ENCODE data around the gene CLEC16A. TPM values are rescaled to one million over a fixed set of nuclear protein-coding genes. Genes with fewer than 3 reads are reported as not detected.

CLEC16A gene
- polyA plus RNA-seq, 3 donors: 3.4 to 12.0 (median 5.8) TPM

DNA sequence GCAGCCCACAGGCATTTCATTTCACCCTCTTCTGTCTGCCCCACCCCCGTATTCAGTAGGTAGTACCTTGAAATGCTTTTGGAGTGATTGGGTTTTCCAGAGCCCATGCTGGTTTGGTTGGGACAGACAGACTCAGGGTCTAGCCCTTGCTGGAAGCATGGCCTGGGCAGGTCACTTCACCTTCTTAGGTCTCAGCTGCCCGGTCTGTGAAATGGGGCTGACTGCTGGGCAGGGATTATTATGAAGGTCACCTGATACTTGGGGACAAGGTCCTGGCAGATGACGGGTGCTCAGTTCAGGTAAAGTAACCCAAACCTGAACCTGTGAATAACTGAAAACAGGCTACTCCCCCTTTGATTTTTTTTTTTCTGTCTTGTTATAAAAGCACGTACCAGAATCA lies 116.0 kb downstream of the CLEC16A start:
- Histone ChIP-seq H3K36me3 (replicated peaks in 1 of 2; ENCODE audit: control insufficient read depth in 1 of 2, insufficient read depth in 2 of 2, low read length in 2 of 2) (peaks cover 41 to 89% of the 10 kb centered on the region in 2 donors), H4K20me1 (ENCODE audit: insufficient read depth, low read length) (no peaks in the 10 kb centered on the region), H3K4me1 (ENCODE audit: control insufficient read depth in 1 of 2, insufficient read depth in 2 of 2, low read length in 2 of 2) (no peaks in the 10 kb centered on the region), H3K79me2 (ENCODE audit: insufficient read depth, low read length) (no peaks in the 10 kb centered on the region), H3K9ac (ENCODE audit: insufficient read depth, low read length, poor library complexity, severe bottlenecking) (no peak overlapping the region), H3K9me3 (replicated peaks in 1 of 2; ENCODE audit: control insufficient read depth in 1 of 2, insufficient read depth in 1 of 2, low read length in 2 of 2) (no peaks in the 10 kb centered on the region), H3K27ac (ENCODE audit: low read depth in 1 of 2, low read length in 2 of 2) (no peak overlapping the region), H2AFZ (ENCODE audit: insufficient read depth, low read depth, low read length, poor library complexity, severe bottlenecking) (no peak overlapping the region), H3K4me3 (replicated peaks in 1 of 3; ENCODE audit: low read depth in 2 of 3, low read length in 3 of 3) (no peak overlapping the region), H3K4me2 (replicated peaks; ENCODE audit: extremely low read depth, low read length, poor library complexity, severe bottlenecking) (no peak overlapping the region), H3K27me3 (ENCODE audit: control insufficient read depth in 2 of 2, insufficient read depth in 2 of 2, low read length in 2 of 2) (no peaks in the 10 kb centered on the region)
- TF ChIP-seq, protein P1, sequence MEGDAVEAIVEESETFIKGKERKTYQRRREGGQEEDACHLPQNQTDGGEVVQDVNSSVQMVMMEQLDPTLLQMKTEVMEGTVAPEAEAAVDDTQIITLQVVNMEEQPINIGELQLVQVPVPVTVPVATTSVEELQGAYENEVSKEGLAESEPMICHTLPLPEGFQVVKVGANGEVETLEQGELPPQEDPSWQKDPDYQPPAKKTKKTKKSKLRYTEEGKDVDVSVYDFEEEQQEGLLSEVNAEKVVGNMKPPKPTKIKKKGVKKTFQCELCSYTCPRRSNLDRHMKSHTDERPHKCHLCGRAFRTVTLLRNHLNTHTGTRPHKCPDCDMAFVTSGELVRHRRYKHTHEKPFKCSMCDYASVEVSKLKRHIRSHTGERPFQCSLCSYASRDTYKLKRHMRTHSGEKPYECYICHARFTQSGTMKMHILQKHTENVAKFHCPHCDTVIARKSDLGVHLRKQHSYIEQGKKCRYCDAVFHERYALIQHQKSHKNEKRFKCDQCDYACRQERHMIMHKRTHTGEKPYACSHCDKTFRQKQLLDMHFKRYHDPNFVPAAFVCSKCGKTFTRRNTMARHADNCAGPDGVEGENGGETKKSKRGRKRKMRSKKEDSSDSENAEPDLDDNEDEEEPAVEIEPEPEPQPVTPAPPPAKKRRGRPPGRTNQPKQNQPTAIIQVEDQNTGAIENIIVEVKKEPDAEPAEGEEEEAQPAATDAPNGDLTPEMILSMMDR (IDR thresholded peaks at IDR 0.05): no peak
- Mint-ChIP-seq H3K9me3 (peaks cover 0 to 2% (median 0%) of the 10 kb centered on the region in 7 donors), H3K27ac (no peak overlapping the region), H3K4me3 (no peak overlapping the region), H3K27me3 (ENCODE audit: low read depth in 3 of 3) (peaks cover 0 to 4% (median 2%) of the 10 kb centered on the region in 3 donors), H3K4me1 (peaks cover 15% of the 10 kb centered on the region), H3K36me3 (peaks cover 77 to 84% of the 10 kb centered on the region in 2 donors)
- intact Hi-C loops (cut with micrococcal nuclease): no loop called here
- no peak for DNase-seq
- 100% methylated on average over 1 of the region's 4 CpGs for WGBS (ENCODE audit: insufficient coverage)

DNA sequence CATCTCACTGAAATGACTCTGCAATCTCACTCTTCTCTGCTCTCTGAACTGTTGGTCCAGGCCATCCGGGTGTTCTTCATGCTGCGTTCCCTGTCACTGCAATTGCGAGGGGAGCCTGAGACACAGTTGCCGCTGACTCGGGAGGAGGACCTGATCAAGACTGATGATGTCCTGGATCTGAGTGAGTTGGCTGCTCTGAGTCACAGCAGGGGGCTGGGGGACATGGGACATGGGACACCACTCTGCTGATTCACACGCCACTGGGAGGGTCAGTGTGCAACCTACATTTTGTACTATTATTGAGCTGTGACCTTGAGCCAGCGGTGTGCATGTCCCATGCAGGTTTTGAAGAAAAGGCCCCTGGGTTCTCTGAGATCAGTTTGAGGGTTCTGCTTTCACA lies 116.5 kb downstream of the CLEC16A start:
- peaks cover 78 to 84% of the 10 kb centered on the region in 2 donors for H3K36me3 Mint-ChIP-seq
- intact Hi-C loops (cut with micrococcal nuclease): no loop called here
- Histone ChIP-seq H3K4me1 (ENCODE audit: control insufficient read depth in 1 of 2, insufficient read depth in 2 of 2, low read length in 2 of 2) (no peaks in the 10 kb centered on the region), H3K36me3 (replicated peaks in 1 of 2; ENCODE audit: control insufficient read depth in 1 of 2, insufficient read depth in 2 of 2, low read length in 2 of 2) (peaks cover 46 to 89% of the 10 kb centered on the region in 2 donors), H4K20me1 (ENCODE audit: insufficient read depth, low read length) (no peaks in the 10 kb centered on the region), H3K9me3 (replicated peaks in 1 of 2; ENCODE audit: control insufficient read depth in 1 of 2, insufficient read depth in 1 of 2, low read length in 2 of 2) (no peaks in the 10 kb centered on the region), H3K4me2 (replicated peaks; ENCODE audit: extremely low read depth, low read length, poor library complexity, severe bottlenecking) (no peak overlapping the region), H3K4me3 (replicated peaks in 1 of 3; ENCODE audit: low read depth in 2 of 3, low read length in 3 of 3) (no peak overlapping the region), H3K27me3 (ENCODE audit: control insufficient read depth in 2 of 2, insufficient read depth in 2 of 2, low read length in 2 of 2) (no peaks in the 10 kb centered on the region), H3K9ac (ENCODE audit: insufficient read depth, low read length, poor library complexity, severe bottlenecking) (no peak overlapping the region), H3K79me2 (ENCODE audit: insufficient read depth, low read length) (no peaks in the 10 kb centered on the region), H3K27ac (ENCODE audit: low read depth in 1 of 2, low read length in 2 of 2) (no peak overlapping the region), H2AFZ (ENCODE audit: insufficient read depth, low read depth, low read length, poor library complexity, severe bottlenecking) (no peak overlapping the region)
- no peak for DNase-seq
- H3K4me3 Mint-ChIP-seq: no peak overlapping the region
- peaks cover 0 to 4% (median 2%) of the 10 kb centered on the region in 3 donors for H3K27me3 Mint-ChIP-seq (ENCODE audit: low read depth in 3 of 3)
- H3K4me1 Mint-ChIP-seq: peaks cover 13% of the 10 kb centered on the region
- peaks cover 0 to 2% (median 0%) of the 10 kb centered on the region in 7 donors for H3K9me3 Mint-ChIP-seq
- no peak overlapping the region for H3K27ac Mint-ChIP-seq
- 100% methylated on average over 7 of the region's 7 CpGs for WGBS (ENCODE audit: insufficient coverage)
- TF ChIP-seq, protein P1 (IDR thresholded peaks at IDR 0.05): no peak

All from CD14-positive monocyte (primary cell).